Measurements from ENCODE around the gene FAM20C. TPM values are rescaled to one million over a fixed set of nuclear protein-coding genes. Genes with fewer than 3 reads are reported as not detected.

The FAM20C gene
- total RNA-seq, 2 donors from 2014 or later, result 33.5 to 53.5 TPM

DNA sequence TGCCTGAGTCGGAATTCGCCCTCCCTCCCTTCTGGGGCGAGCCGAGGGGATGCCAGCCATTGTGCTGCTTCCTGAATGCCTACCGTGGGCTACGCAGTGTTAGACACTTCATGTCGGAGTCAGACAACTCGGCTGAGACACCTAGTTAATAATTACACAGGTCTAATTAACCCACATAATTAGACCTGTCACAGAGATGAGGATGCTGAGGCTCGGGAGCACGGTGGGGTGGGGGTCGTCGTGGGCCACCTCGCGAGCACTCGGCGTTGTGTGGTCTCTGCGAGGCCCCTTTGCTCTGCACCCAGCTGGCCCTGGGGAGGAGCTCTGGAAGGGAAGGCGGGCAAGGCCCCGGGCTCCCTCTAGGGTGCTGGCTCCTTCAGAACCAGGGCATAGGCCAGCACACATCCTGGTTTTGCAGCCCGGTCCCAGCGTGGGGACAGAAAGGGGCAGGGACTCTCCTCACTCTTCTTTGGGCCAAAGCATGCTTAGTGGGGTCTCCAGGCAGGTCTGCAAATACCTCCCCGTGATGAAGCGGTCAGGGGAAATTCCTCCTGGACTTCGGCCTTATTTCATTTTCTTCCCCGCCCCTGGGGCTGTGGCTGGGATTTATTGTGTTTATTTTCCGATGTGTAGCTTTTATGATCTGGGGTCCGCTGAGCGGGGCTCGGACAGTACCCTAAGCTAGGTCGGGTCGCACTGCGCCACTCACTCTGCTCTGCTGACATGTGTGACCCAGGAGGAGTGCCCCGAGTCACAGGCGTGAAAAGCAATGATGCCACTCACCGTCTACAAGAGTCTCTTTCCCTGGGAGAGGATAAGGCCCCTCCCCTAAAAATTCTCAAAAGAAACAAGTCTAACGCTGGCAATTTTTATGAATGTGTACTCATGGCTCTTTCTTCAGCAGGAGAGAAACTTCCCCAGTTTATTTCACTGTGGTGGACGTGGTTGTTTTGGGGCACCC lies 92.7 kb downstream of the FAM20C start:
- Mint-ChIP-seq H3K27me3 (ENCODE audit: insufficient read depth) (peaks cover 57% of the 10 kb centered on the region), H3K4me3 (no peak overlapping the region), H3K4me1 (no peaks in the 10 kb centered on the region), H3K27ac (no peak overlapping the region), H3K36me3 (ENCODE audit: low read depth) (no peaks in the 10 kb centered on the region), H3K9me3 (peaks cover 7% of the 10 kb centered on the region)
- peaks cover 14% of the 10 kb centered on the region for H3K27me3 ChIP-seq (ENCODE audit: control insufficient read depth, insufficient read depth, low read length, poor library complexity, severe bottlenecking)
- no peak overlapping the region for H3K4me3 ChIP-seq (ENCODE audit: low read length)
- H3K27ac ChIP-seq (ENCODE audit: low read depth, low read length), result no peak overlapping the region
- no peaks in the 10 kb centered on the region for H3K4me1 ChIP-seq (ENCODE audit: control insufficient read depth, insufficient read depth, low read length)
- no peak overlapping the region for H3K9ac ChIP-seq (ENCODE audit: extremely low read depth, low read length, poor library complexity, severe bottlenecking)
- H3K9me3 ChIP-seq (ENCODE audit: control insufficient read depth, low read length), result no peaks in the 10 kb centered on the region
- WGBS, 2 experiments (ENCODE audit: insufficient coverage in 1 of 2, insufficient read length in 1 of 2), result 89% methylated on average over 21 to 37 of the region's 37 CpGs
- TF ChIP-seq CTCF (conservative IDR thresholded peaks at IDR 0.05), result no peak
- no peaks in the 10 kb centered on the region for H3K36me3 ChIP-seq (ENCODE audit: control insufficient read depth, insufficient read depth, low read length)
- DNase-seq, result no peak

- Mint-ChIP-seq H3K36me3 (ENCODE audit: low read depth) (no peaks in the 10 kb centered on the region), H3K4me1 (no peaks in the 10 kb centered on the region), H3K4me3 (no peak overlapping the region), H3K9me3 (peaks cover 7% of the 10 kb centered on the region), H3K27me3 (ENCODE audit: insufficient read depth) (peaks cover 61% of the 10 kb centered on the region), H3K27ac (no peak overlapping the region)
- WGBS, 2 experiments (ENCODE audit: insufficient coverage in 1 of 2, insufficient read length in 1 of 2), result 86% methylated on average over 11 to 16 of the region's 16 CpGs
- Histone ChIP-seq H3K27me3 (ENCODE audit: control insufficient read depth, insufficient read depth, low read length, poor library complexity, severe bottlenecking) (peaks cover 21% of the 10 kb centered on the region), H3K9me3 (ENCODE audit: control insufficient read depth, low read length) (no peaks in the 10 kb centered on the region), H3K4me1 (ENCODE audit: control insufficient read depth, insufficient read depth, low read length) (no peaks in the 10 kb centered on the region), H3K27ac (ENCODE audit: low read depth, low read length) (no peak overlapping the region), H3K9ac (ENCODE audit: extremely low read depth, low read length, poor library complexity, severe bottlenecking) (no peak overlapping the region), H3K36me3 (ENCODE audit: control insufficient read depth, insufficient read depth, low read length) (no peaks in the 10 kb centered on the region), H3K4me3 (ENCODE audit: low read length) (no peak overlapping the region)
- DNase-seq, result no peak
- no peak for TF ChIP-seq CTCF (conservative IDR thresholded peaks at IDR 0.05)
Measured at GRCh38 chr7:285731-286130, 93.4 kb downstream of the FAM20C start.

GRCh38 chr7:286266-286665 lies 93.9 kb downstream of the FAM20C start:
- peaks cover 5% of the 10 kb centered on the region for H3K9me3 Mint-ChIP-seq
- Histone ChIP-seq H3K27ac (ENCODE audit: low read depth, low read length) (no peak overlapping the region), H3K9ac (ENCODE audit: extremely low read depth, low read length, poor library complexity, severe bottlenecking) (no peak overlapping the region), H3K36me3 (ENCODE audit: control insufficient read depth, insufficient read depth, low read length) (no peaks in the 10 kb centered on the region), H3K4me3 (ENCODE audit: low read length) (no peak overlapping the region), H3K27me3 (ENCODE audit: control insufficient read depth, insufficient read depth, low read length, poor library complexity, severe bottlenecking) (peaks cover 23% of the 10 kb centered on the region), H3K9me3 (ENCODE audit: control insufficient read depth, low read length) (no peaks in the 10 kb centered on the region), H3K4me1 (ENCODE audit: control insufficient read depth, insufficient read depth, low read length) (no peaks in the 10 kb centered on the region)
- TF ChIP-seq CTCF (conservative IDR thresholded peaks at IDR 0.05), result no peak
- WGBS, 2 experiments (ENCODE audit: insufficient coverage in 1 of 2, insufficient read length in 1 of 2), result 91 to 93% methylated on average over 16 to 18 of the region's 18 CpGs
- no peak overlapping the region for H3K27ac Mint-ChIP-seq
- peaks cover 57% of the 10 kb centered on the region for H3K27me3 Mint-ChIP-seq (ENCODE audit: insufficient read depth)
- no peak overlapping the region for H3K4me3 Mint-ChIP-seq
- DNase-seq, result no peak
- H3K36me3 Mint-ChIP-seq (ENCODE audit: low read depth), result no peaks in the 10 kb centered on the region
- H3K4me1 Mint-ChIP-seq, result no peaks in the 10 kb centered on the region

Measured in endodermal cell (in vitro differentiated cells).